ENCODE results near the gene PSME4. TPM values are rescaled to one million over a fixed set of nuclear protein-coding genes. Genes with fewer than 3 reads are reported as not detected.
"Not testable (repeated sequence)": the region's sequence is repeated elsewhere in the genome, so short reads cannot be mapped to it uniquely, and the experiment has no call there.

The PSME4 gene
- polyA plus RNA-seq, 10 donors = 32.7 to 46.3 (median 38.8) TPM

DNA sequence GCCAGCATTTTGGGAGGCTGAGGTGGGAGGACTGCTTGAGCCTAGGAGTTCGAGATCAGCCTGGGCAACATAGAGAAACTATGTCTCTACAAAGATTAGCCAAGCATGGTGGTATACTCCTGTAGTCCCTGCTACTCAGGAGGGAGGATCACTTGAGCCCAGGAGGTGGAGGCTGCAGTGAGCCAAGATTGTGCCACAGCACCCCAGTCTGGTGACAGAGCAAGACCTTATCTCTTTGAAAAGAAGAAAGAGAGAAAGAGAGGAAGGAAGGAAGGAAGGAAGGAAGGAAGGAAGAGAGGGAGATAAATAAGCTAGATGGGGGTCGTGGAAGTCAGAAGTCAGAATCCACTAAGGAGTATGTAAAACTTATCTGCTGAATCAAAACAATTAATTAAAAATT lies 127.2 kb downstream of the PSME4 start:
- no peak for DNase-seq

GRCh38 chr2:53842891-53843290 lies 127.9 kb downstream of the PSME4 start:
- no peak for DNase-seq

DNA sequence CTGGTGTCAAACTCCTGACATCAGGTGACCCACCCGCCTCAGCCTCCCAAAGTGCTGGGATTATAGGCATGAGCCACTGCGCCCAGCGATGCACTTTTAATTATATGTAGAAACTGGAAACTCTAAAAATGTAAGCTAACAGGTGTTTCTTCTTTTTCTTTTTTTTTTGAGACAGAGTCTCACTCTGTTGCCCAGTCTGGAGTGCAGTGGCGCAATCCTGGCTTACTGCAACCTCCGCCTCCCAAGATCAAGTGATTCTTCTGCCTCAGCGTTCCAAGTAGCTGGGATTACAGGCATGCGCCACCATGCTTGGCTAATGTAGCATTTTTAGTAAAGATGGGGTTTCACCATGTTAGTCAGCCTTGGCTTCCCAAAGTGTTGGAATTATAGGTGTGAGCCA lies 129.1 kb downstream of the PSME4 start:
- not testable (repeated sequence) for DNase-seq

- no peak for DNase-seq
Observed at GRCh38 chr2:53840580-53840979, 130.2 kb downstream of the PSME4 start.

GRCh38 chr2:53829980-53830290 lies 140.9 kb downstream of the PSME4 start:
- DNase-seq = not testable (repeated sequence)

GRCh38 chr2:53829273-53829979 lies 141.4 kb downstream of the PSME4 start:
- no peak for DNase-seq

GRCh38 chr2:53828331-53828730 lies 142.5 kb downstream of the PSME4 start:
- no peak for DNase-seq

GRCh38 chr2:53827398-53828175 lies 143.2 kb downstream of the PSME4 start:
- DNase-seq = no peak

GRCh38 chr2:53826587-53827397 lies 144.0 kb downstream of the PSME4 start:
- no peak for DNase-seq

DNA sequence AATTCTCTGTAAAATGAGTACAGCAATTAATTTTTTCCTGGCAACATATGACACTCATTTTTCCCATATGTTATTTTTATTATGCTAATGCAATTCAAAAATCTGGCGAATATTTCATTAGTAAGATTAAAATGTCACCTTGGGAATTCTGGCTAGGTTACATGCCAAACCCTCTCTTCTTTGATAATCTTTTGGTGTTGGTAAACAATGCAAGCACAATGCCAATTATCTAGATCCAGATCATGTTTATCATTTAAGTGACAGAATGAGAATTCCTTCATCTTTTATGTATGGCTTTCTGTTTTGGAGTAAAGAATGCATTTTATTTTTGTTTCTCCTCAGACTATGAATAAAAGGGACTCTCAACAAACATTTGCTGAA lies 144.8 kb downstream of the PSME4 start:
- no peak for DNase-seq

DNA sequence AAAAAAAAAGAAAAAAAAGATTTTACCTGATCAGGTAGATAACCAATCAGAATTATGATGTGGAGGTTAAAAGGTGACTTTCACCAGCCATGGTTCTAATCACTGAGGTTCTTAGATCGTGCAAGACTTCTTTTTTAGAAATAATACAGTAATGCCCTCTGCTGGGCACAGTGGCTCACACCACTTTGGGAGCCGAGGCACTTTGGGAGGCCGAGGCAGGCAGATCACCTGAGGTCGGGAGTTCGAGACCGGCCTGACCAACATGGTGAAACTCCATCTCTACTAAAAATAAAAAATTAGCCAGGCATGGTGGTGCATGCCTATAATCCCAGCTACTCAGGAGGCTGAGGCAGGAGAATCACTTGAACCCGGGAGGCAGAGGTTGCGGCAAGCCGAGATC lies 147.2 kb downstream of the PSME4 start:
- DNase-seq = not testable (repeated sequence)

- no peak for DNase-seq
Observed at GRCh38 chr2:53821810-53822209, 149.0 kb downstream of the PSME4 start.

- no peak for DNase-seq
Observed at GRCh38 chr2:53820711-53821110, 150.1 kb downstream of the PSME4 start.

- DNase-seq = no peak
Observed at GRCh38 chr2:53820048-53820447, 150.7 kb downstream of the PSME4 start.

DNA sequence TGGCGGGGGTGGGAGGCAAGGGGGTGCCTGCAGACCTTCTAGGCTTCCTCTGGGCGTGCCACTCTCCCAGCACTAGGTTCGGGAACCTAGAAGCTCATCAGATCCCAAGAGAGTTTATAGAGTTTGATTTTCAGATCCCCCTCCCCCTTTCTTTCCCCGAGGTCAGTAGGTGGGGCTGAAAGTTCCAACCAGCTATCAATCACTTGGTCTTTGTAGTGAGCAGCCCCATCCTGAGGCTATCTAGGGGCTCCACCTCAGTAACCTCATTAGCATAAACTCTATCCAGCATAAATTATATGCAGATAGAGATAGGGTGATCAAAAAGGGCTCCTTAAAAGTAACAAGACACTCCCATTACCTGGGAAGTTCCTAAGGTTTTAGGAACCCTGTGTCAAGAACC lies 151.2 kb downstream of the PSME4 start:
- DNase-seq = no peak

GRCh38 chr2:53818854-53819435 lies 151.8 kb downstream of the PSME4 start:
- DNase-seq = no peak

Other genes starting within 250 kb of the PSME4 start
- 1 to 10 TPM; 2.5 to 4.6 (median 3.1) TPM for gene CHAC2, start 203.2 kb downstream of the PSME4 start, polyA plus RNA-seq (ENCODE audit: insufficient read length in 10 of 10)
- gene ASB3, start 184.0 kb downstream of the PSME4 start, polyA plus RNA-seq (ENCODE audit: insufficient read length in 10 of 10) = 10 to 100 TPM in 9 of 10 donors, 1 to 10 TPM in 1; 8.8 to 17.3 (median 12.8) TPM
- gene ERLEC1, start 183.9 kb downstream of the PSME4 start, polyA plus RNA-seq (ENCODE audit: insufficient read length in 10 of 10) = 10 to 100 TPM; 43.3 to 58.0 (median 48.2) TPM
- gene GPR75, start 111.0 kb downstream of the PSME4 start, polyA plus RNA-seq (ENCODE audit: insufficient read length in 10 of 10) = 1 to 10 TPM in 8 of 10 donors, under 1 TPM in 2; 0.82 to 3.3 (median 1.6) TPM
- 10 to 100 TPM; 19.0 to 29.3 (median 23.8) TPM for gene ACYP2, start 144.6 kb upstream of the PSME4 start, polyA plus RNA-seq (ENCODE audit: insufficient read length in 10 of 10)

Measured in muscle of back (tissue), 11 donors.